ENCODE measurements around the gene SZT2.

- TF ChIP-seq CTCF (conservative IDR thresholded peaks at IDR 0.05; ENCODE audit: low read depth, low read length) (peak; percentile 42), EZH2 (IDR thresholded peaks at IDR 0.05; ENCODE audit: borderline replicate concordance, low read depth, low read length, poor library complexity, severe bottlenecking) (no peak)
Observed at GRCh38 chr1:43367904-43368645, 21.6 kb upstream of the SZT2 start, which contains the start of gene ELOVL1.
